Heart right ventricle (tissue), 16 donors: ENCODE measurements around the gene TYROBP. TPM values are rescaled to one million over a fixed set of nuclear protein-coding genes. Genes with fewer than 3 reads are reported as not detected.

Source experiments
- ATAC-seq, 8 donors: fragments of 200-7000 bp; cut with Tn5 transposase; one replicate each; pipeline ENCODE4 v1.9.1; 2020; ENCODE audit warnings: mild to moderate bottlenecking in 8 of 8, moderate library complexity in 8 of 8, moderate number of reproducible peaks in 1 of 8
- DNase-seq, 2 donors: peaks; one replicate each; pipeline ENCODE4 v3.0.0-alpha.2; 2020
- H3K27ac ChIP-seq, 10 donors: fragments of 200-600 bp; sonication (generic) in 2 of 10; one replicate each; pipeline versions ENCODE4 v1.5.0 to v1.8.0; 2020 to 2022; ENCODE audit warnings: mild to moderate bottlenecking in 3 of 10
- H3K27me3 ChIP-seq, 7 donors: fragments of 200-600 bp; one replicate each; pipeline ENCODE4 v1.8.0; 2021 to 2022; ENCODE audit warnings: mild to moderate bottlenecking in 2 of 7
- H3K36me3 ChIP-seq, 9 donors: fragments of 200-600 bp; sonication (generic) in 1 of 9; one replicate each; pipeline versions ENCODE4 v1.5.0 to v1.8.0; 2020 to 2022; ENCODE audit warnings: mild to moderate bottlenecking in 2 of 9
- H3K4me1 ChIP-seq, 9 donors: fragments of 200-600 bp; sonication (generic) in 1 of 9; one replicate each; pipeline versions ENCODE4 v1.5.0 to v1.8.0; 2020 to 2022; ENCODE audit warnings: mild to moderate bottlenecking in 4 of 9
- H3K4me3 ChIP-seq, 10 donors: fragments of 200-600 bp; sonication (generic) in 2 of 10; one replicate each; pipeline versions ENCODE4 v1.5.0 to v1.8.0; 2020 to 2022; ENCODE audit warnings: mild to moderate bottlenecking in 7 of 10, moderate library complexity in 2 of 10
- H3K9me3 ChIP-seq, 11 donors: fragments of 200-600 bp in 10 of 11; sonication (generic) in 2 of 11; one replicate each; pipeline versions ENCODE4 v1.5.0 to v1.8.0; 2013 to 2022; ENCODE audit warnings: mild to moderate bottlenecking in 2 of 11, control low read depth in 1 of 11, moderate library complexity in 1 of 11
- WGBS, 2 donors: extraction: QIAGEN DNeasy Blood & Tissue Kit; methylation state at CpG; one replicate each; pipeline ENCODE4 v1.1.7; 2013; ENCODE audit warnings: inconsistent platforms in 1 of 2; 5-methylcytosine and 5-hydroxymethylcytosine counted together
- intact Hi-C, 10 donors: fragments of 100-400 bp; cut with DNase I; formaldehyde crosslinking; loops; one replicate each; pipeline versions ENCODE4 v1.11.1 to v1.14.2; 2022
- polyA plus RNA-seq, 2 donors: library from polyadenylated mRNA; stranded (reverse); fragments of 200-250 nt; gene quantifications; one replicate each; pipeline ENCODE4 v1.2.3, GENCODE V29; 2013
- total RNA-seq, 10 donors: library from RNA; stranded (reverse); fragmentation: NEBNext Ultra II Directional in 3 of 10; extraction: Animal tissue kit (Norgen Biotek cat#: 25700) in 3 of 10; gene quantifications; one replicate each; pipeline versions ENCODE4 v1.2.1 to v1.2.4, GENCODE V29; 2021 to 2023
- TF ChIP-seq, protein P1 (sequence below), 9 donors: fragments of 200-600 bp; sonication (generic) in 2 of 9; IDR thresholded peaks; one replicate each; pipeline versions ENCODE4 v1.5.0 to v1.8.0; 2021 to 2022; ENCODE audit warnings: antibody characterized with exemption in 9 of 9, mild to moderate bottlenecking in 5 of 9, moderate library complexity in 1 of 9
- donor health status: Arrhythmogenic right ventricular cardiomyopathy.
- donor health status: ischemic (EF 13 %, LVEDD 7.1; RV severe dilation, severe dysfunction).
- donor health status: healthy with polysubstance abuse.
- donor health status: DM: no; HTN: yes; CAD: no.
- donor health status: DM: no; HTN: no; CAD: no.
- donor health status: ischemic (EF 25% LVEDD 6.9; RV normal size, moderate dysfunction).
- donor health status: ischemic (EF 25% LVEDD 5.7; RV mildly dilated, moderate dysfunction).
- donor health status: healthy.
- donor health status: DM: yes; HTN: yes; CAD: no.
- donor health status: Ischemic cardiomyopathy.
- donor health status: ischemic (EF 35%, LVEDD 5.7; RV mildly dilated, moderate dysfunction).
- donor health status: nonischemic (EF 11% LVEDD 7.7; RV severe dilation, severe dysfunction).
- donor health status: DM: yes; HTN: yes; CAD: no.
- donor health status: PGD.
- donor health status: ischemic (EF 29% LVEDD 5.4; RV normal size, mild dysfunction).
- donor health status: nonischemic (EF 23%, LVEDD 6.1; RV moderate dilation, normal function).

TYROBP gene
- total and polyA plus RNA-seq, 12 donors = 8.4 to 122 (median 18.4) TPM

GRCh38 chr19:35931161-35931873 is 23.2 kb upstream of the TYROBP start:
- Histone ChIP-seq H3K27me3 (peaks cover 0 to 9% (median 0%) of the 10 kb centered on the region in 7 donors), H3K27ac (peak overlapping the region in 9 of 10 donors; percentile 48 to 88 (median 68))
- WGBS, 2 donors = 0% methylated on average over 47 of the region's 47 CpGs

GRCh38 chr19:35929876-35930275 is 21.8 kb upstream of the TYROBP start:
- Histone ChIP-seq H3K4me3 (no peak overlapping the region), H3K27me3 (peaks cover 0 to 15% (median 0%) of the 10 kb centered on the region in 7 donors), H3K4me1 (peaks cover 0 to 33% (median 4%) of the 10 kb centered on the region in 9 donors), H3K36me3 (no peaks in the 10 kb centered on the region), H3K27ac (peak overlapping the region in 3 of 10 donors; percentile 58 to 88 (median 82)), H3K9me3 (peaks cover 0 to 12% (median 0%) of the 10 kb centered on the region in 11 donors)
- 63 to 76% methylated on average over 2 of the region's 2 CpGs for WGBS, 2 donors
- intact Hi-C loops = loop anchor here (2.0 to 10.0 kb wide), 18 partner anchors 29 to 1633 kb away; partner anchors contain the start of genes LIN37 (in 4 of the 10), IGFLR1 (in 3 of the 10), PSENEN (in 3 of the 10) and U2AF1L4 (in 3 of the 10)
- DNase-seq (no peak), ATAC-seq (no peak)
- TF ChIP-seq, protein P1, sequence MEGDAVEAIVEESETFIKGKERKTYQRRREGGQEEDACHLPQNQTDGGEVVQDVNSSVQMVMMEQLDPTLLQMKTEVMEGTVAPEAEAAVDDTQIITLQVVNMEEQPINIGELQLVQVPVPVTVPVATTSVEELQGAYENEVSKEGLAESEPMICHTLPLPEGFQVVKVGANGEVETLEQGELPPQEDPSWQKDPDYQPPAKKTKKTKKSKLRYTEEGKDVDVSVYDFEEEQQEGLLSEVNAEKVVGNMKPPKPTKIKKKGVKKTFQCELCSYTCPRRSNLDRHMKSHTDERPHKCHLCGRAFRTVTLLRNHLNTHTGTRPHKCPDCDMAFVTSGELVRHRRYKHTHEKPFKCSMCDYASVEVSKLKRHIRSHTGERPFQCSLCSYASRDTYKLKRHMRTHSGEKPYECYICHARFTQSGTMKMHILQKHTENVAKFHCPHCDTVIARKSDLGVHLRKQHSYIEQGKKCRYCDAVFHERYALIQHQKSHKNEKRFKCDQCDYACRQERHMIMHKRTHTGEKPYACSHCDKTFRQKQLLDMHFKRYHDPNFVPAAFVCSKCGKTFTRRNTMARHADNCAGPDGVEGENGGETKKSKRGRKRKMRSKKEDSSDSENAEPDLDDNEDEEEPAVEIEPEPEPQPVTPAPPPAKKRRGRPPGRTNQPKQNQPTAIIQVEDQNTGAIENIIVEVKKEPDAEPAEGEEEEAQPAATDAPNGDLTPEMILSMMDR (IDR thresholded peaks at IDR 0.05) = no peak

More at GRCh38 chr19:35931161-35931873, 23.2 kb upstream of the TYROBP start:
- TF ChIP-seq, protein P1 (IDR thresholded peaks at IDR 0.05) = peak; percentile 61 to 96 (median 88)
- ATAC-seq (peak; percentile 99 to 100 (median 100)), DNase-seq (peak; percentile 99)
- Histone ChIP-seq H3K9me3 (no peaks in the 10 kb centered on the region), H3K36me3 (no peaks in the 10 kb centered on the region), H3K4me1 (peaks cover 3 to 42% (median 14%) of the 10 kb centered on the region in 9 donors), H3K4me3 (peak overlapping the region in 7 of 10 donors; percentile 20 to 43 (median 34))
- intact Hi-C loops = loop anchor here (1.0 to 10.0 kb wide), 20 partner anchors 31 to 1634 kb away; partner anchors contain the start of genes LIN37 (in 4 of the 10), IGFLR1 (in 3 of the 10), PSENEN (in 3 of the 10) and U2AF1L4 (in 3 of the 10)

DNA sequence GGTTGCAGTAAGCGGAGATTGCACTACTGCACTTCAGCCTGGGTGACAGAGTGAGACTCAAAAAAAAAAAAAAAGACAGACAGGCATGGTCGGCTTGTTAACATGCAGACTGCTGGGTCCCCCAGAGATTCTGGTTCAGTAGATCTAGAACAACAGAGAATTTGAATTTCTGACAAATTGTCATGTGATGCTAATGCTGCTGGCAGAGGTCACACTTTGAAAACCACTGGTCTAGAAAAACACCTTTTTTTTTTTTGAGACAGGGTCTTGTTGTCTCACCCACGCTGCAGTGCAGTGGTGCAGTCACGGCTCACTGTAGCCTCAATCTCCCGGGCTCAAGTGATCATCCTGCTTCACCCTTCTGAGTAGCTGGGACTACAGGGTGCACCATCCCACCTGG is 20.4 kb upstream of the TYROBP start:
- 81 to 83% methylated on average over 5 of the region's 5 CpGs for WGBS, 2 donors
- H3K9me3 ChIP-seq = peaks cover 0 to 14% (median 0%) of the 10 kb centered on the region in 11 donors
- ATAC-seq (no peak), DNase-seq (no peak)
- no peak overlapping the region for H3K4me3 ChIP-seq
- H3K27me3 ChIP-seq = peaks cover 0 to 18% (median 0%) of the 10 kb centered on the region in 7 donors
- peak overlapping the region in 1 of 10 donors; percentile 88 for H3K27ac ChIP-seq
- H3K36me3 ChIP-seq = no peaks in the 10 kb centered on the region
- intact Hi-C loops = no loop called here
- TF ChIP-seq, protein P1 (IDR thresholded peaks at IDR 0.05) = no peak
- H3K4me1 ChIP-seq = peaks cover 0 to 33% (median 4%) of the 10 kb centered on the region in 9 donors

GRCh38 chr19:35925501-35925900 is 17.4 kb upstream of the TYROBP start:
- 83 to 88% methylated on average over 3 of the region's 3 CpGs for WGBS, 2 donors
- ATAC-seq (no peak), DNase-seq (no peak)
- intact Hi-C loops = no loop called here
- Histone ChIP-seq H3K4me1 (peaks cover 0 to 20% (median 0%) of the 10 kb centered on the region in 9 donors), H3K36me3 (no peaks in the 10 kb centered on the region), H3K4me3 (no peak overlapping the region), H3K27me3 (peaks cover 0 to 18% (median 0%) of the 10 kb centered on the region in 7 donors), H3K9me3 (peaks cover 0 to 14% (median 0%) of the 10 kb centered on the region in 11 donors), H3K27ac (no peak overlapping the region)
- TF ChIP-seq, protein P1 (IDR thresholded peaks at IDR 0.05) = no peak
